A549 (cell line): ENCODE measurements around the gene RRM1.

Source experiments
- CEBPB ChIP-seq, 2 experiments: fragments of >200 bp in 1 of 2; sonication (Bioruptor Twin) in 1 of 2; formaldehyde crosslinking in 1 of 2; IDR thresholded peaks; 2 replicates each; pipeline ENCODE4 v1.6.1; 2012 to 2016
- KDM1A ChIP-seq: fragments of 200-600 bp; sonication (generic); IDR thresholded peaks from 2 replicates; pipeline ENCODE4 v1.6.1; 2016; ENCODE audit warnings: low read depth, mild to moderate bottlenecking
- MAZ ChIP-seq: fragments of 150-350 bp; IDR thresholded peaks from 2 replicates; pipeline ENCODE4 v1.6.1; 2014; ENCODE audit warnings: antibody characterized with exemption, low read depth, low read length, borderline replicate concordance
- RFX5 ChIP-seq: fragments of 450-650 bp; IDR thresholded peaks from 2 replicates; pipeline ENCODE4 v1.7.1; 2014; ENCODE audit warnings: antibody characterized with exemption, mild to moderate bottlenecking, moderate library complexity
- TF ChIP-seq, protein P1 (sequence below): fragments of >200 bp; sonication (Bioruptor Twin); formaldehyde crosslinking; IDR thresholded peaks from 3 replicates; pipeline ENCODE4 v1.5.1; 2016

DNA sequence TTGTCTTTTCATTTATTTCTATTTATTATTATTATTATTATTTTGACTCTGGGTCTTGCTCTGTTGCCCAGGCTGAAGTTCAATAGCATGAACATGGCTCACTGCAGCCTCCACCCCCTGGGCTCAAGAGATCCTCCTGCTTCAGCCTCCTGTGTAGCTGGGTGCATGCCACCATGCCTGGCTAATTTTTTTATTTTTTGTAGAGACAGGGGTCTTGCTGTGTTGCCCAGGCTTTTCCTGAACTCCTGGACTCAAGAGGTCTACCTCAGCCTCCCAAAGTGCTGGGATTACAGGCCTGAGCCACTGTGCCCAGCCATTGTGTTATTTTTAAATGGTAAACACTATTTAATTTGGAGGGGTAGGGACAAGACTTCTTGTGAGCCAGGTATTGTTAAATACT lies 23.3 kb upstream of the RRM1 start:
- TF ChIP-seq, protein P1, sequence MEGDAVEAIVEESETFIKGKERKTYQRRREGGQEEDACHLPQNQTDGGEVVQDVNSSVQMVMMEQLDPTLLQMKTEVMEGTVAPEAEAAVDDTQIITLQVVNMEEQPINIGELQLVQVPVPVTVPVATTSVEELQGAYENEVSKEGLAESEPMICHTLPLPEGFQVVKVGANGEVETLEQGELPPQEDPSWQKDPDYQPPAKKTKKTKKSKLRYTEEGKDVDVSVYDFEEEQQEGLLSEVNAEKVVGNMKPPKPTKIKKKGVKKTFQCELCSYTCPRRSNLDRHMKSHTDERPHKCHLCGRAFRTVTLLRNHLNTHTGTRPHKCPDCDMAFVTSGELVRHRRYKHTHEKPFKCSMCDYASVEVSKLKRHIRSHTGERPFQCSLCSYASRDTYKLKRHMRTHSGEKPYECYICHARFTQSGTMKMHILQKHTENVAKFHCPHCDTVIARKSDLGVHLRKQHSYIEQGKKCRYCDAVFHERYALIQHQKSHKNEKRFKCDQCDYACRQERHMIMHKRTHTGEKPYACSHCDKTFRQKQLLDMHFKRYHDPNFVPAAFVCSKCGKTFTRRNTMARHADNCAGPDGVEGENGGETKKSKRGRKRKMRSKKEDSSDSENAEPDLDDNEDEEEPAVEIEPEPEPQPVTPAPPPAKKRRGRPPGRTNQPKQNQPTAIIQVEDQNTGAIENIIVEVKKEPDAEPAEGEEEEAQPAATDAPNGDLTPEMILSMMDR: no peak
- TF ChIP-seq KDM1A (no peak), RFX5 (no peak), CEBPB (IDR thresholded peaks at IDR 0.05) (no peak), MAZ (no peak)
